NCI-H1105 treated with DMSO at 0.1 percent for 48 hours (cell line): Measurements from ENCODE around the gene CLIP4.

Experiments
- DNase-seq: peaks from one replicate; lab custom pipeline; 2025; lab: John Stamatoyannopoulos, UW

The CLIP4 gene

GRCh38 chr2:29139152-29139551 lies 23.9 kb downstream of the CLIP4 start:
- no peak for DNase-seq

- no peak for DNase-seq
Measured at GRCh38 chr2:29139731-29140130, 24.5 kb downstream of the CLIP4 start.

GRCh38 chr2:29143657-29144056 lies 28.4 kb downstream of the CLIP4 start:
- DNase-seq = no peak

GRCh38 chr2:29146197-29146596 lies 31.0 kb downstream of the CLIP4 start:
- DNase-seq = no peak

- no peak for DNase-seq
Measured at GRCh38 chr2:29147963-29148362, 32.7 kb downstream of the CLIP4 start.

GRCh38 chr2:29154610-29155009 lies 39.4 kb downstream of the CLIP4 start:
- no peak for DNase-seq

- no peak for DNase-seq
Measured at GRCh38 chr2:29155578-29155977, 40.4 kb downstream of the CLIP4 start.

GRCh38 chr2:29157131-29157530 lies 41.9 kb downstream of the CLIP4 start:
- DNase-seq = no peak

- DNase-seq = no peak
Measured at GRCh38 chr2:29159125-29159524, 43.9 kb downstream of the CLIP4 start.

GRCh38 chr2:29160184-29160583 lies 45.0 kb downstream of the CLIP4 start:
- no peak for DNase-seq

GRCh38 chr2:29162204-29162928 lies 47.2 kb downstream of the CLIP4 start:
- DNase-seq = no peak

- no peak for DNase-seq
Measured at GRCh38 chr2:29164091-29164846, 49.1 kb downstream of the CLIP4 start.

- no peak for DNase-seq
Measured at GRCh38 chr2:29165362-29166241, 50.4 kb downstream of the CLIP4 start.

- no peak for DNase-seq
Measured at GRCh38 chr2:29166242-29167039, 51.2 kb downstream of the CLIP4 start.

- no peak for DNase-seq
Measured at GRCh38 chr2:29174937-29175336, 59.7 kb downstream of the CLIP4 start.

- DNase-seq = no peak
Measured at GRCh38 chr2:29175338-29175737, 60.1 kb downstream of the CLIP4 start.

GRCh38 chr2:29182334-29182733 lies 67.1 kb downstream of the CLIP4 start:
- DNase-seq = no peak

- no peak for DNase-seq
Measured at GRCh38 chr2:29182920-29183319, 67.7 kb downstream of the CLIP4 start.

- no peak for DNase-seq
Measured at GRCh38 chr2:29184531-29184930, 69.3 kb downstream of the CLIP4 start.

GRCh38 chr2:29186817-29187216 lies 71.6 kb downstream of the CLIP4 start:
- no peak for DNase-seq

GRCh38 chr2:29187926-29188325 lies 72.7 kb downstream of the CLIP4 start:
- DNase-seq = no peak

- no peak for DNase-seq
Measured at GRCh38 chr2:29189052-29189451, 73.8 kb downstream of the CLIP4 start.
